Activated CD4-positive, alpha-beta T cell treated with anti-CD3 and anti-CD28 coated beads for 1 hour (primary cell): ENCODE data around the gene COPA.
A peak's percentile ranks its signal among the peaks of the same experiment; 100 is the strongest.
"Not testable (repeated sequence)": the region's sequence is repeated elsewhere in the genome, so short reads cannot be mapped to it uniquely, and the experiment has no call there.

Experiments used
- DNase-seq: peaks from one replicate; pipeline ENCODE4 v3.0.0-alpha.2; 2020

The COPA gene

GRCh38 chr1:160325252-160325651, 17.8 kb downstream of the COPA start:
- DNase-seq, result no peak

- DNase-seq, result no peak
Observed at GRCh38 chr1:160322831-160323230, 20.2 kb downstream of the COPA start.

GRCh38 chr1:160315359-160315758, 27.7 kb downstream of the COPA start:
- DNase-seq, result no peak

GRCh38 chr1:160309571-160309970, 33.5 kb downstream of the COPA start:
- no peak for DNase-seq

GRCh38 chr1:160309185-160309557, 33.9 kb downstream of the COPA start:
- no peak for DNase-seq

GRCh38 chr1:160308451-160309184, 34.4 kb downstream of the COPA start:
- no peak for DNase-seq

GRCh38 chr1:160307118-160307791, 35.8 kb downstream of the COPA start:
- DNase-seq, result no peak

GRCh38 chr1:160300173-160300572, 42.9 kb downstream of the COPA start:
- DNase-seq, result no peak

- DNase-seq, result no peak
Observed at GRCh38 chr1:160296036-160296435, 47.0 kb downstream of the COPA start.

- DNase-seq, result no peak
Observed at GRCh38 chr1:160293020-160293968, 49.8 kb downstream of the COPA start.

GRCh38 chr1:160291248-160292220, 51.5 kb downstream of the COPA start:
- DNase-seq, result peak; percentile 41

- not testable (repeated sequence) for DNase-seq
Observed at GRCh38 chr1:160287769-160288168, 55.3 kb downstream of the COPA start.

- no peak for DNase-seq
Observed at GRCh38 chr1:160285506-160285905, 57.5 kb downstream of the COPA start.

- DNase-seq, result peak; percentile 87
Observed at GRCh38 chr1:160284782-160285344, 58.2 kb downstream of the COPA start, which contains the start of gene PEX19. PEX19 (minus strand) TSS chr1:160285133; CDS start chr1:160285124, 9 bp downstream.

GRCh38 chr1:160284220-160284781, 58.7 kb downstream of the COPA start:
- DNase-seq, result no peak

- DNase-seq, result no peak
Observed at GRCh38 chr1:160282807-160283206, 60.2 kb downstream of the COPA start.

- no peak for DNase-seq
Observed at GRCh38 chr1:160277987-160278386, 65.1 kb downstream of the COPA start.

- no peak for DNase-seq
Observed at GRCh38 chr1:160277330-160277729, 65.7 kb downstream of the COPA start.

GRCh38 chr1:160271025-160271424, 72.0 kb downstream of the COPA start:
- DNase-seq, result no peak

- no peak for DNase-seq
Observed at GRCh38 chr1:160267284-160267991, 75.6 kb downstream of the COPA start.
